ENCODE results near the gene RPTOR.

Gene RPTOR

DNA sequence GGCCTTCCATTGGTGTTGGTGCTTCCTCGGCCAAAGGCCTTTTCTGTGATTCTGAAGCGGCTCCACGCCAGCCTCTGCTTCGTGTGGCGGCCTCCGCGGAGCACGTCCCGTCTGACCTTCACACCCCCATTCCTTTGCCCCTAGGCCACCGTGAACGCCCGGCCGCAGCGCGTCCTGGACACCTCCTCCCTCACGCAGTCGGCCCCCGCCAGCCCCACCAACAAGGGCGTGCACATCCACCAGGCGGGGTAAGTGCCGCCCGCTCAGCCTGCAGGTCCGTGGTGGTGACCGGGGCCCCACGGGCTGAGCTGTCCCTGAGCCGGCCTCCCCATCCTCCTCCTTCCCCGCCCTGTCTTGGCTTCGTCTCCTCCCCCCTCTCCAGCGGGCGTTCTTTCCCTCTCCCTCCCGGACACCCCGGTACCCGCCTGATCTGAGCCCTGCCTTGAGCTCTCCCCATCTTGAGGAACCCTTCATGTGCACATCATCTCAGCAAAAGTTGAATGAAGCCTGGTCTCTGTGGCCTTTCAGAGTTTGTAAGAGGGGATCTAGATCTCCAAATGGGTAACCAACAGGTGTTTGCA lies 378.0 kb downstream of the RPTOR start:
- peak; percentile 32 for ATAC-seq
- no peak overlapping the region for H3K4me3 Mint-ChIP-seq
- no peak overlapping the region for H3K27ac Mint-ChIP-seq
- H3K36me3 Mint-ChIP-seq: peaks cover 40% of the 10 kb centered on the region
- no peaks in the 10 kb centered on the region for H3K4me1 Mint-ChIP-seq
- no peaks in the 10 kb centered on the region for H3K9me3 Mint-ChIP-seq
- H3K27me3 Mint-ChIP-seq: no peaks in the 10 kb centered on the region

DNA sequence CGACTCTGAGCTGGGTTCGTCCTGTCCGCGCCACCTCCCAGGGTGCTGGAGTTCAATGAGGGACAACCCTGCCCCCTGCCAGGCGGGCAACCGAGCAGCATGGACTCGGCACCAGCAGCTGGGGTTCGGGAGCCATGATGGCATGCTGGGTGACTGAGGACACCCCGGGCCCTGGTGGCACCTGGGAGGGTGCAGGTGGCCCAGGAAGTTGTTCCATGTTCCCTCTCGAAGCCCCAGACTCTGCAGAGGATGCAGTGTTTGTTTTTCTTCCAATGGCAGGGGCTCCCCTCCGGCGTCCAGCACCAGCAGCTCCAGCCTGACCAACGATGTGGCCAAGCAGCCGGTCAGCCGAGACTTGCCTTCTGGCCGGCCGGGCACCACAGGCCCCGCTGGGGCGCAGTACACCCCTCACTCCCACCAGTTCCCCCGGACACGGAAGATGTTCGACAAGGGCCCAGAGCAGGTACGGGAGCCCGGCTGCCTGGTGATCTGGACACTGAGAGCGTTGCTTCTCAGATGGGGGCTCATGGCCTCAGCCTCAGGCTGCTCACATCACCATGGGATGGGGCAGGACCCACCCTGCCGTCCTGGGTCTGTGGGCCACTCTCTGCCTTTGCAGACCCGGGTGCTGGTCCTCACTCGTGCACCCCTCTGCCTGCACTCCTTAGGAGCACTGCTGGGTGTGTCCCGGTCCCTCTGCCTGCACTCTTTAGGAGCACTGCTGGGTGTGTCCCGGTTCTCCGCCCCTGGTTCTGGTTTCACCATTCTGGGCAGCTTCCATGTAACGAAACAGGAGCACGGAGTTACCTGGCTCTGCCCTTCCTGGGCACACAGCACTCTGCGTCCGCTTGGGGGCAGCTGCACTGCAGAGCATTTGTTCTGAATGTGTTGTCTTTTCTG lies 378.8 kb downstream of the RPTOR start:
- Mint-ChIP-seq H3K9me3 (no peaks in the 10 kb centered on the region), H3K4me3 (no peak overlapping the region), H3K27ac (no peak overlapping the region), H3K4me1 (no peaks in the 10 kb centered on the region), H3K27me3 (no peaks in the 10 kb centered on the region), H3K36me3 (peaks cover 44% of the 10 kb centered on the region)
- no peak for ATAC-seq

DNA sequence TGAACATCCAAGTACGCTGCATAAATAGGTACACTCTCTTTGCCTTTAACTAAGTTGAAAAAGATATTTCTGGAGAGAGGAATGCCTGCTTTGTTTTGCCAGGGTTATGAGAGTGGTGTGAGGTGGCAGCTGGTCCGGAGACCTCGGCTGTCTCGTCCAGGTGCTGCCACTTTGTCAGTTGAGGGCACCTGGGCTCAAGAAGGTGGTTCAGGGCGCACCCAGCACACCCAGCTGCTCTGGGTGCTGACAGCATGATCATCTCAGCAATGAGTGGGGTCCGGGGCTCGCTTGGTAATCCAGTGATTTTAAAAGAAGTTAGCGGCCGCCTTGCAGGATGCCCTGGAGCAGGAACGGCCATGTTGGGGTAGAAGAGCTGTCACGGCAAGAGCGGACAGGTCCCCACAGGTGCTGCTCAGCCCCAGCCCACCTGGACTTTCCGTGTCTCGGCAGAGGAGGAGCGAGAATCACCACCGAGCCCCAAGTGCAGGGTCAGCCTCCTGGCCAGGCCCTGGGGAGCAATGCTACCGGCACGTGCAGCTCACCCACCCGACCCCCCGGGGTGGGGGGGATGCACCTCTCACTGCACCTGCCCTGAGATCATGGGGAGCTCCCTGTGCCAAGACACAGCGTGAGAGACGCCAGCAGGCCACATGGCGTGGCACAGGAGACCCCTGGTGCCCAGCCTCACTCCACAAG lies 379.6 kb downstream of the RPTOR start:
- no peaks in the 10 kb centered on the region for H3K4me1 Mint-ChIP-seq
- no peaks in the 10 kb centered on the region for H3K27me3 Mint-ChIP-seq
- no peaks in the 10 kb centered on the region for H3K9me3 Mint-ChIP-seq
- no peak for ATAC-seq
- peaks cover 45% of the 10 kb centered on the region for H3K36me3 Mint-ChIP-seq
- H3K27ac Mint-ChIP-seq: no peak overlapping the region
- no peak overlapping the region for H3K4me3 Mint-ChIP-seq

DNA sequence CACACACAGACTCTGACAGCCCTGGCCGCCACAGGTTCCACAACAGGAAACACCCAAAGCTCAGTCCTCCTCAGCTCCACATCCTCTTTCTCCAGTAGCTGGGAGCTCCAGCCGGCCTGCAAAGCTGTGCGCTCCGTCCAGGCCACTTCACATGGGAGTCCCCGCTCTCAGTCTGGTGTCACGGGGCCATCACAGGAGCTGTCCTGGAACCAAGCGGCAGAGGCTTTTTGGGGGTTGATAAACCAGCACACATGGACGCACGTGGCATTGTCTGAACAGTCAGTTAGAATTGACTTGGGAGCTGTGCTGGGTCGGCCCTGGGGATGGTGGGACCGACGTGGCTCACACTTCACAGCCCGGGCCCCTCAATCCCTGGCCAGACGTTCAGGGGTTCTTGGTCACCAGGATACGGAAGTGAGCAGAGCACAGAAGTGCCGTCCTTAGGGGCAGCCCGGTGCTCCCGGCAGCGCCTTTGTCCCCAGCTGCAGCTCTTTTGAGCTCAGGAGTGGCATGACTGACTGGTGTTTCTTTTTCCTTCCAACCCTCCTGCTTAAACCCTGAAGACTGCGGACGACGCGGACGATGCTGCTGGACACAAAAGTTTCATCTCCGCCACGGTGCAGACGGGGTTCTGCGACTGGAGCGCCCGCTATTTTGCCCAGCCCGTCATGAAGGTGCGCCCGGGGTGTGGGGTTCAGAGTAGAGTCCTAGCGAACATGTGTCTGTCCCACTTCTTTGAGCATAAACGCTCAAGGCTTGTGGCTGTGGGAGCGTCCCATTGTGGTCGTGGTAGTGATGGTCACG lies 380.4 kb downstream of the RPTOR start:
- H3K27me3 Mint-ChIP-seq: no peaks in the 10 kb centered on the region
- peaks cover 49% of the 10 kb centered on the region for H3K36me3 Mint-ChIP-seq
- H3K4me1 Mint-ChIP-seq: peaks cover 3% of the 10 kb centered on the region
- ATAC-seq: no peak
- no peak overlapping the region for H3K4me3 Mint-ChIP-seq
- H3K27ac Mint-ChIP-seq: no peak overlapping the region
- no peaks in the 10 kb centered on the region for H3K9me3 Mint-ChIP-seq

DNA sequence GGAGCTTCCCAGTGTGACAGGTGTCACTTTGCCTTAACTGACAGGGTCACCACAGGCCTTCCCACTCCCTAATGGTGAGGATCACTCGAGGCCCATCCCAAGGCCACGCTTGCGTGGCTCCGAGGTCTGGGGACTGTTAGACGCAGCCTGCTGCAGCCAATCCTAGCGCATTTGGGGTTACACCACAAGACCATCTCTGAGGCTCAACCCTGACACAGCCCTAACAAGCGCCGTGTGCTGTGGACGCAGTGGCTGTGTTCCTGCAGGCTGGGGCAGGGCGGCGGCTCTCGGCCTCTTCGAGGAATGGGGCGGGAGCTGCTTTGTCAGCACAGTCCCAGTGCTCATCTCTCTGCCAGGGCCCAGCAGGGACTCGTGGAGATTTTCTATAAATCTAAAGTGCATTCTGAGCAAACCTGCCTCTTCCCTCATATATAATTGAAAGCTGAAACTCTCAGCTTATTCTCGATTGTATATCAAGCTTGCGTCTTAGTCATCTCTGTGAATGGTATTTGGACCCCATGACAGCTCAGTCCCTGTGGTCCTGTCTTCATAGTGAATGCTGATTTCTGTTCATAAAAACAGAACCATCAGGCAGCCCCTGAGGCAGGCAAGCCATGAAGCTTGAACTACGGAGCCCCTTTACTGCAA lies 381.2 kb downstream of the RPTOR start:
- H3K27me3 Mint-ChIP-seq: no peaks in the 10 kb centered on the region
- no peak for ATAC-seq
- H3K27ac Mint-ChIP-seq: no peak overlapping the region
- H3K9me3 Mint-ChIP-seq: no peaks in the 10 kb centered on the region
- peaks cover 8% of the 10 kb centered on the region for H3K4me1 Mint-ChIP-seq
- no peak overlapping the region for H3K4me3 Mint-ChIP-seq
- peaks cover 57% of the 10 kb centered on the region for H3K36me3 Mint-ChIP-seq

DNA sequence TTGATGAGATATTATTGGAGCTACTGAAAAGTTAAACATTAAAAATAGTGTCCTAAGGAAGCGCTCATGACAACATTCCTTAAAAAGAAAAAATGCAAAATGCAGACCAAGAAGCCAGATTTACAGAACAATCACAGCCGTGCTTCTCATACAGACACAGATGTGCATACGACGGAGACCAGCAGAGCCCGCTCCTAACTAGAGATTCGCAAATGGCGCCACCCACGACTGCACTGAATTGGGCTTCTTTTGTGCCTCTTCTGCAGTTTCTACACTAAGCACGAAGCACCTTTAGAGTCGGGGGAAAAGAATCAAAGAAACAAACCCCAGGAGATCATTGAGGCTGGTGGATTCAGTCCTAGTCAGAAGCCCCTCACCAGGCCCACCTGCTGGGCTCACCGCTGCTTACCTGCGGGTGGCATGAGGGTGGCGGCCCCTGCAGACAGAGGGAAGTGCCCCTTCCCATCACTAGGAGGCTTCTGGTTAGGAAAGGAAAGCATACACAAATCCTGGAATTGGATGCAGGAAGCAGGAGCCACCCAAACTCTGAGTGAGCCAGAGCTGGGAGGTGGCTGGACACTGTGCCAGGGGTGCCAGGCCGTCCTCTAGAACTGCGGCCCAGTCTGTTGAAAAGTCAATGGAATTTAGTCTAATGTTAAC lies 382.1 kb downstream of the RPTOR start:
- no peaks in the 10 kb centered on the region for H3K27me3 Mint-ChIP-seq
- H3K4me3 Mint-ChIP-seq: no peak overlapping the region
- peaks cover 8% of the 10 kb centered on the region for H3K4me1 Mint-ChIP-seq
- no peak for ATAC-seq
- no peaks in the 10 kb centered on the region for H3K9me3 Mint-ChIP-seq
- no peak overlapping the region for H3K27ac Mint-ChIP-seq
- peaks cover 61% of the 10 kb centered on the region for H3K36me3 Mint-ChIP-seq

DNA sequence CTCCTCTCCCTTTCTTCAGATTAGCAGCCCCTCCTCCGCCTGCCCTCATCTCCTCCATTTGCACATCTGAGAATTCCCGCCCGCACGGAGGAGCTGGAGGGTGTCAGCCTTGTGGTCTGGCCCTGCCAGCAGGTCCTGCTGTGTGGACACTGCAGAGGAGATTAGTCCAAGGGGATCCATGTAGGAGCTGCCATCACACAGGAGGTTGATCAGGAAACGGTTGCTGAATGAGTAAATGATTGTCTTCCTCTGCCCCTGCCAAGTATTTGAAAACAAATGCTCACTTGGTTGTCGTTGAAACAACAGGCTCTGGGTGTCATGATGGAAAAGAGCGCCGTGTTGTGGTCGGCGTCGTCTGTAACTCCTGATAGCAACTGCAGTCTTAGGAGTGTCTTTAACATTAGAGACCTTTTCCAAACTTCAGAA lies 383.2 kb downstream of the RPTOR start:
- ATAC-seq: no peak
- Mint-ChIP-seq H3K9me3 (no peaks in the 10 kb centered on the region), H3K4me3 (no peak overlapping the region), H3K4me1 (peaks cover 8% of the 10 kb centered on the region), H3K27me3 (no peaks in the 10 kb centered on the region), H3K27ac (no peak overlapping the region), H3K36me3 (peaks cover 62% of the 10 kb centered on the region)

DNA sequence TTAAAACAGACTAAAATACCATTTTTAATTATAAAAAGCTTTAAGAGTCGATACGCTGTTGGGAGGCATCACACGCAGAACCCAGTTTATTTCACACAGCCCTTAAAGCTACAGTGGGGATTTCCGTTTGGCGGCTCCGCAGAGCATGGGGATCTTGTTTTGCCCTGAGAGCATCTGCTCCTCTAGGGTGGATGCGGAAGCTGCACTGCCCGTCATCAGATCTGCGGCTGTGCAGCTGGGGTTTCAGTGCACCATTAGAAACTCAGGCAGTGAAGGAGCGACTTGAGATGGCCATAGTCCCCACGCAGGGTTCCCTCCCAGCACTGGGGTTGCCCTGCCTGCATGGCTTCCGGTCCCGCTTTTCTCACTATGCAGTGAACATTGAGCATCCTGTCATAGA lies 384.8 kb downstream of the RPTOR start:
- Mint-ChIP-seq H3K36me3 (peaks cover 59% of the 10 kb centered on the region), H3K9me3 (no peaks in the 10 kb centered on the region), H3K4me3 (no peak overlapping the region), H3K27ac (peak overlapping the region; percentile 28), H3K27me3 (no peaks in the 10 kb centered on the region), H3K4me1 (peaks cover 8% of the 10 kb centered on the region)
- peak; percentile 79 for ATAC-seq

DNA sequence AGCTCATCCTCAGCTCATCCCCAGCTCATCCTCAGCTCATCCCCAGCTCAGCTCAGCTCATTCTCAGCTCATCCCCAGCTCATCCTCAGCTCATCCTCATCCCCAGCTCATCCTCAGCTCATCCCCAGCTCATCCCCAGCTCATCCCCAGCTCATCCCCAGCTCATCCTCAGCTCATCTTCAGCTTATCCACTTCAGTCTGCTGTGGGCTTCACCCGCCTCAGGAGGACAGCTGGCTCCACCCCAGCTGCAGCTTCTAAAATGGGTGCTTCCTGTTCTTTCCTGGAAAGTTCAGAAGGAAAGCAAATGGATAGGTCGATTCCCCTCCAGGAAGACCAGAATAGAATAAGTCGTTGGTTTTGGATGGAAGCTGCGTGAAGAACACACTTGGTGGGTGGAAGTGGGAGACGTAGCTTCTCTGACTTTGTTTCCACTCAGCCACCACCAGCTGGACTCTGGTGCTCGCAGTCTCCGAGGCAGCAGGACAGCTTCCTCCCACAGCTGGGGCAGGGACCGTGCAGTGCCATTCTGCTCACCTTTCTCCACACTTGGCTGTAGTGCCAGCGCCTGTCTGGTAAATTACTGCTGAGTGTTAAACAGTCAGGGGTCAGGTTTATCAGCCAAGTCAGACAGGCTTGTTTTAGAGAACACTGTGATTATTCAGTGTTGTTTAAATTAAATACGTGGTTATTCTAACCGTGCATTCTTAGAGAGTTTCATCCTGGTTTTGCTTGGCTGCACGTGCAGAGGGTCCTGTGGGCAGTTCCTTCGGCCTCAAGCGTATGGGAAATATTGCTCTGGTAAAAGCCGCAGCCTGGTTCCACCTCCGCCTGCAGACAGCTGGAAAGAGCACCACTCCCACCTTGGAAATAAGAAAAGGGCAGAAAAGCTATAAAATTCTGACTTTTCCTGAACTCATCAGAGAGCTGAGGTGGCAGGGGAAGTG lies 386.0 kb downstream of the RPTOR start:
- H3K27ac Mint-ChIP-seq: peak overlapping the region; percentile 28
- H3K4me3 Mint-ChIP-seq: no peak overlapping the region
- H3K4me1 Mint-ChIP-seq: peaks cover 8% of the 10 kb centered on the region
- no peaks in the 10 kb centered on the region for H3K27me3 Mint-ChIP-seq
- H3K9me3 Mint-ChIP-seq: no peaks in the 10 kb centered on the region
- H3K36me3 Mint-ChIP-seq: peaks cover 53% of the 10 kb centered on the region
- no peak for ATAC-seq

DNA sequence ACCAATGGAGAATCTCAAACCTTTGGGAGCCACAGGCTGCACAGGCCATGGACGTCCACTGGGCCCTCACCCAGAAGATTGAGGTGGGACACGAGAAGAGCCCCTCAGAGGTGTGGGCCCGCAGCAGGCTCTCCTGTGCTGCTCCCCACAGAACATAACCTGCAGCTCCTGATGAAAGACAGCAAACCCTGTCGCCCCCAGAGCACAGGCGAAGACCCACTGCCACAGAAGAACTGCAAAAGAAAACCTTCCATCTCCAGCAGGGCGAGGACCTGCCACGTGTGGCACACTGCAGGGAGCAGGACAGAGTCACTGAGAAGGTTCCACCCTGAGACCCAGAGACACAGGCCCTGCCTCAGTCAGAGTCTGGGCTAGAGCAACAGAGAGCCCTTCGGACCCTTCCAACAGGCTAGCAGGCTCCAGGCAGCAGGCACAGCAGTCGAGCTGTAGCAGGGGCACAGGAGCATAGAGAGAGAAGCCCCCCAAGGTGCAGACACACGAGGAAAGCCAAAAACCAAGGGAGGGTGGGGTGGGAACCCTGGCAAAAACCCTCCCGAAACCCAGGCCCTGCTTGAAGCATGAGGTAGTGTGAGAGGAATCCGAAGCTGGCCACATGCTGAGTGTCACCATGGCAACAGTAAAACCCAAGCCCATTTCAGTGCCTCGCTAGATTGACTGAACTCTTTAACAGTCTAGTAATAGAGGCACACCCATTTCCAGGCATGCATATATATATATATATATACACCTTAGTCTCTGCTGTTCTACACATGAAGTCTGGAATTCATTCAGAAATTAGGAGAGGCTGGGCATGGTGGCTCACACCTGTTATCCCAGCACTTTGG lies 387.0 kb downstream of the RPTOR start:
- ATAC-seq: no peak
- peaks cover 45% of the 10 kb centered on the region for H3K36me3 Mint-ChIP-seq
- H3K9me3 Mint-ChIP-seq: no peaks in the 10 kb centered on the region
- no peaks in the 10 kb centered on the region for H3K27me3 Mint-ChIP-seq
- H3K27ac Mint-ChIP-seq: no peak overlapping the region
- peaks cover 8% of the 10 kb centered on the region for H3K4me1 Mint-ChIP-seq
- H3K4me3 Mint-ChIP-seq: no peak overlapping the region

DNA sequence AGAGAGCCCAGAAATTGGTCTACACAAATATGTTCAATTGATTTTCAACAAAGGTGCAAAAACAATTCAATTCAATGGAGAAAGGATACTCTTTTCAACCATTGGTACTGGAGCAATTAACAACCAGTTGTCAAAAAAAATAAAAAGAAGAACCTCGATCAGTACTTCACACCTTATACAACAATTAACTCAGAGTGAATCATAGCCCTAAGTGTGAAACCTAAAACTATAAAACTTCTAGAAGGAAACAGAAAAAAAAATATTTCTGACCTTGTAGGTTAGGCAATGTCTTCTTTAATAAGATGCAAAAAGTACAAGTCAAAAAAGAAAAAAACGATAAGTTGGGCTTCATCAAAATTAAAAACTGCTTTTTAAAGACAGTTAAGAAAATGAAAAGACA lies 390.9 kb downstream of the RPTOR start:
- peaks cover 20% of the 10 kb centered on the region for H3K4me1 Mint-ChIP-seq
- H3K27ac Mint-ChIP-seq: no peak overlapping the region
- no peak overlapping the region for H3K4me3 Mint-ChIP-seq
- peaks cover 30% of the 10 kb centered on the region for H3K36me3 Mint-ChIP-seq
- H3K27me3 Mint-ChIP-seq: no peaks in the 10 kb centered on the region
- ATAC-seq: no peak
- H3K9me3 Mint-ChIP-seq: no peaks in the 10 kb centered on the region

DNA sequence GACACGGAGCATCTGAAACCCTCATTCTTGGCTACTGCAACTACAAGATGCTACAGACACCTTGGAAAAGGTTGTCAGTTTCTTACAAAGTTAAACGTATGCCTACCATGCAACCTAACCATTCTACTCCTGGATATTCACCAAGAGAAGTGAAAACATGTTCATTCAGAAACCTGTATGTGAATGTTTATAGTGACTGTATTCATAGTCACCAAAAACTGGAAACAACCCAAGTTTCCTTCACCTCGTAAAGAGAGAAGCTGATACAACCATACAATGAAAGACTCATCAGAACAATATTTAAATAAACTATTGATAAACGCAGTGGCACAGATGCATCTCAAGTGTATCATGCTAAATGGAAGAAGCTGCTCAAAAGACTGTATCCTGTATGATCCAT lies 391.6 kb downstream of the RPTOR start:
- Mint-ChIP-seq H3K9me3 (no peaks in the 10 kb centered on the region), H3K27ac (no peak overlapping the region), H3K27me3 (no peaks in the 10 kb centered on the region), H3K36me3 (peaks cover 24% of the 10 kb centered on the region), H3K4me3 (no peak overlapping the region), H3K4me1 (peaks cover 27% of the 10 kb centered on the region)
- no peak for ATAC-seq

DNA sequence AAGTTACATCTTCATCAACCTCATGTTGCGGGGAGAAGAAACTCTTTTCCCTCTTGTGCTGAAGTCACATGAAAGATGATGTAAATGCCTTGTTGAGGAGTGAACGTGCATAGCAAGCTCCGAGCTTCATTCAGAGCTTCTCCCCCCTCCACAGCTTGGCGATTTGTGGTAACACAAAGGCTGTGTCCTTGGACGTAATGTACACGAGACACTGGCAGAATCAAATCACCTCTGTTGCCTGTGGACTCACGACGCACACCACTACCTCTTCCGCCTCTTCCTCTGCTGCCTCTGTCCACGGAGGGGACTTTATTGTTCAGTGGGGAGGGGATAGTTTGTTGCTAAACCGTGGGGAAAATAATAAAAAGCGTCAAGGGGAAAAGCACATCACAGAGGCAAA lies 392.1 kb downstream of the RPTOR start:
- H3K4me3 Mint-ChIP-seq: no peak overlapping the region
- H3K4me1 Mint-ChIP-seq: peaks cover 32% of the 10 kb centered on the region
- peaks cover 24% of the 10 kb centered on the region for H3K36me3 Mint-ChIP-seq
- no peak overlapping the region for H3K27ac Mint-ChIP-seq
- no peaks in the 10 kb centered on the region for H3K9me3 Mint-ChIP-seq
- H3K27me3 Mint-ChIP-seq: no peaks in the 10 kb centered on the region
- ATAC-seq: no peak

Data from stimulated activated memory B cell treated with anti-CD40 and anti-IgM and Interleukin-4, amounts not matched to agents 10 μg/mL and 1 μg/mL and 100 μg/mL, for 72 hours (primary cell).